ENCODE data around the gene ZDHHC17. TPM values are rescaled to one million over a fixed set of nuclear protein-coding genes. Genes with fewer than 3 reads are reported as not detected.

Gene ZDHHC17
- total RNA-seq, 4 donors from 2014 or later, result 56.7 to 163 (median 80.8) TPM

DNA sequence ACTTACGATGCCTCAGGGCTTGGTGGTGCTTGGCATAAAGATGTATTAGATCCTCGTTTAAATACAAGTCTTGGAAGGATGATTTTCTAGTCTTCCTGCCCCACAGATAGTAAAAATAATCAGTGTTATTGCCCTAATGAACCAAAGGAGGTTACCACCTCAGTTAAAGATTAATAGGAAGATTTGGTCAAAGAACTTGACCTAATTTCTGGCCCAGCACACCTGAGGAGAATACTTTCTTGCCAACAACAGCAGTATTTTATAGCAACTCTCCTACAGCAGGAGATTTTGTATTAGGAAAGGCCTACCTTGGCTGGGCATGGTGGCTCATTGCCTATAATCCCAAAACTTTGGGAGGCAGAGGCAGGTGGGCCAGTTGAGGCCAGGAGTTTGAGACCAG is 83.3 kb downstream of the ZDHHC17 start:
- no peaks in the 10 kb centered on the region for H3K4me1 ChIP-seq
- no peak for TF ChIP-seq CTCF (IDR thresholded peaks at IDR 0.05)
- no peak for TF ChIP-seq POLR2A (IDR thresholded peaks at IDR 0.05)
- TF ChIP-seq EP300 (IDR thresholded peaks at IDR 0.05), result no peak
- H3K27me3 ChIP-seq, result no peaks in the 10 kb centered on the region
- 79 to 93% methylated on average over 2 of the region's 2 CpGs for WGBS, 2 donors
- no peak overlapping the region for H3K4me3 ChIP-seq
- peaks cover 0 to 71% (median 0%) of the 10 kb centered on the region in 3 donors for H3K36me3 ChIP-seq
- no peak for DNase-seq (ENCODE audit: low spot score in 2 of 2)
- H3K9me3 ChIP-seq, result no peaks in the 10 kb centered on the region
- H3K27ac ChIP-seq, result no peak overlapping the region

DNA sequence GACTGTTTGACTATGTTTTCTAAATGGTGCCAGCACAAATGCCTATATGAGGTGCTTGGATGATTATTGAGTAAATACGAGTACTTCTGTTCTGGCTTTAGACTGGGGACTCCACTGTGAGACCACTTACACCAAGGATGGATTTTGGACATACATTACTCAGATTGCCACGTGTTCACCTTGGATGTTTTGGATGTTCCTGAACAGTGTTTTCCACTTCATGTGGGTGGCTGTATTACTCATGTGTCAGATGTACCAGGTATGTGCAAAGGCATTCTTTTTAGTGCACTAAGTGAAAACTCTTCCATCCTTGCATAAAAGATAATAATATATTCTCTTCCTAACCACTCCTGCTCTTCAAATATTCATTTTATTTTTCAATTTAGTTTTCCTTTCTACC is 84.2 kb downstream of the ZDHHC17 start:
- TF ChIP-seq CTCF (IDR thresholded peaks at IDR 0.05), result no peak
- TF ChIP-seq EP300 (IDR thresholded peaks at IDR 0.05), result no peak
- no peak for TF ChIP-seq POLR2A (IDR thresholded peaks at IDR 0.05)
- WGBS, 2 donors, result 91 to 98% methylated on average over 2 of the region's 2 CpGs
- no peak for DNase-seq (ENCODE audit: low spot score in 2 of 2)
- Histone ChIP-seq H3K27ac (no peak overlapping the region), H3K27me3 (no peaks in the 10 kb centered on the region), H3K9me3 (no peaks in the 10 kb centered on the region), H3K4me1 (no peaks in the 10 kb centered on the region), H3K4me3 (no peak overlapping the region), H3K36me3 (peaks cover 0 to 63% (median 0%) of the 10 kb centered on the region in 3 donors)

DNA sequence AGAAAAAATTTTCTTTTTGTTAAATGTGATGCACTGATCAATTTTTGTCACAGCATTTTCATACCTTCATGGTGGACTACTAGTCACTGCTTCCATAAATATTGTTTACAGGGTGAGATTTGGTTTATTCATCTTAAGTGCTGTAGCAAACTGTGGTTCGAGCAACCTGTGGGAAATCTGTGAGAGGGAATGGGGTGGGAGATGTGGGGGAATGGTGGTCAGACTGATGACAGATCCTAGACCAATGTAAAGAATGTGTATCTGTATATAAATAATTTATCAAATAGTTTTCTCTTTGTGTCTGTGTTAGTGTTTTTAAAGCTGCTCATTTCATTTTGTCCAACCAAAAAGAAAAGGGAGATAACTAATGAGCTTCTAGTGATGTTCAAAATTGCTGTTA is 88.2 kb downstream of the ZDHHC17 start:
- WGBS, 2 donors, result 85 to 88% methylated on average over 1 of the region's 1 CpG

GRCh38 chr12:76855271-76855670 is 91.4 kb downstream of the ZDHHC17 start:
- Histone ChIP-seq H3K27me3 (no peaks in the 10 kb centered on the region), H3K27ac (no peak overlapping the region), H3K36me3 (peaks cover 0 to 71% (median 0%) of the 10 kb centered on the region in 3 donors), H3K4me1 (no peaks in the 10 kb centered on the region), H3K4me3 (no peak overlapping the region), H3K9me3 (peaks cover 0 to 13% (median 5%) of the 10 kb centered on the region in 4 donors)
- no peak for TF ChIP-seq EP300 (IDR thresholded peaks at IDR 0.05)
- 95 to 100% methylated on average over 4 of the region's 4 CpGs for WGBS, 2 donors
- DNase-seq (ENCODE audit: low spot score in 2 of 2), result no peak

More for the DNA sequence above, 88.2 kb downstream of the ZDHHC17 start:
- no peak for TF ChIP-seq CTCF (IDR thresholded peaks at IDR 0.05)
- Histone ChIP-seq H3K27ac (no peak overlapping the region), H3K4me1 (no peaks in the 10 kb centered on the region), H3K9me3 (peaks cover 0 to 13% (median 5%) of the 10 kb centered on the region in 4 donors), H3K4me3 (no peak overlapping the region), H3K36me3 (peaks cover 0 to 81% (median 0%) of the 10 kb centered on the region in 3 donors), H3K27me3 (no peaks in the 10 kb centered on the region)
- no peak for DNase-seq (ENCODE audit: low spot score in 2 of 2)

DNA sequence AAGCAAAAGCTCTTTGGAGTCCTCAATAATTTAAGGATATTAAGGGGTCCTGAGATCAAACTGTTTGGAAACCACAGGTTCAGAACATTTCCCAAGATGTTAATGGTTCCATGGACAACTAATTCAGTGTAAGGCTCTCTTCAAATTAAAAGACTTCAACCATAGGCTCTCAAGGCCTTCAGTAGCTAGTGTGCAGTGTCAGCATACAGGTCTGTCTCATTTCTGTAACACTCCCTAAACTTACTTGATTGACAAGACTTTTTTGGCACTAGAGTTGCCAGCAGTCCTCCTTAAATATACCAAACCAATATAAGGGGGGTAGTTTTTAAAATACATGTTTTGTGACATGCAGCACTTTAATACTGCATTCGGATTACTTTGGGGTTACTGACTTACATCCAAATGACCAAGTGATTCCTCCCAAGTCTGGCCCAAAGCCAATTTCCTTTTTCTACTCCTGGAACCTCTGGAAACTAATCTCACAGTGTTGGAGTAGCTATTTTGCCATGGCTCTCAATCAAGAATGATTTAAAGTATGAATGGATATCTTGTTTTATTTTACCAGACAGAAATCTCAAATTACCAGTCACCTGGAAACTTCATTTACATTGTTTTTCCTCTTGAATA is 92.2 kb downstream of the ZDHHC17 start:
- H3K4me1 ChIP-seq, result no peaks in the 10 kb centered on the region
- no peak for DNase-seq (ENCODE audit: low spot score in 2 of 2)
- H3K9me3 ChIP-seq, result peaks cover 0 to 13% (median 5%) of the 10 kb centered on the region in 4 donors
- H3K27me3 ChIP-seq, result no peaks in the 10 kb centered on the region
- peaks cover 0 to 62% (median 0%) of the 10 kb centered on the region in 3 donors for H3K36me3 ChIP-seq
- H3K27ac ChIP-seq, result no peak overlapping the region
- no peak overlapping the region for H3K4me3 ChIP-seq
- no peak for TF ChIP-seq EP300 (IDR thresholded peaks at IDR 0.05)
- TF ChIP-seq POLR2A (IDR thresholded peaks at IDR 0.05), result no peak
- TF ChIP-seq CTCF (IDR thresholded peaks at IDR 0.05), result no peak
- 89 to 93% methylated on average over 1 of the region's 1 CpG for WGBS, 2 donors

Data from tibial nerve (tissue), 4 donors.